ENCODE measurements around the gene SLC4A2. TPM values are rescaled to one million over a fixed set of nuclear protein-coding genes. Genes with fewer than 3 reads are reported as not detected.

SLC4A2 gene
- total RNA-seq, 2 donors from 2014 or later, result 76.7 to 169 TPM

DNA sequence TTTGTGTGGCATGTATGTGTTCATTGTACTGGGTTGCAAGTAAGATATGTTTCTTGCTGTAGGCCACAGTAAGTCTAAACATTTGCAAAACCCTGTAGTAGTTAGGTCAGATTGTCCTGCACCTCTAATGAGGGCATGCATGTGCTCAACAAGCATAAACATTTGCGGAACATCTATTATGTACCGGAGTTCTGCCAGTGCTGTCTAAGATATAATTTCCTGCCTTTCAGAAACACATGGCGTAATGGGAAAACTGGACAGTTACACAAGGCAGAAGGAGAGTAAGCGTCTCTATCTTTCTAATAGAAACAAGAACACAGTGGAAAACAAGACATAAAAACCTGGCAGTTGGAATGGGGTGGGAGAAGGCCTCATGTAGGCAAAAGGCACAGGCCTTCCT, 28.4 kb upstream of the SLC4A2 start:
- Histone ChIP-seq H3K27ac (no peak overlapping the region), H3K27me3 (no peaks in the 10 kb centered on the region), H3K9me3 (no peaks in the 10 kb centered on the region), H3K4me1 (no peaks in the 10 kb centered on the region), H3K9ac (ENCODE audit: low read depth in 2 of 2, low read length in 2 of 2) (no peak overlapping the region), H3K4me3 (no peak overlapping the region), H3K36me3 (no peaks in the 10 kb centered on the region)
- DNase-seq, result no peak
- TF ChIP-seq, protein P1, sequence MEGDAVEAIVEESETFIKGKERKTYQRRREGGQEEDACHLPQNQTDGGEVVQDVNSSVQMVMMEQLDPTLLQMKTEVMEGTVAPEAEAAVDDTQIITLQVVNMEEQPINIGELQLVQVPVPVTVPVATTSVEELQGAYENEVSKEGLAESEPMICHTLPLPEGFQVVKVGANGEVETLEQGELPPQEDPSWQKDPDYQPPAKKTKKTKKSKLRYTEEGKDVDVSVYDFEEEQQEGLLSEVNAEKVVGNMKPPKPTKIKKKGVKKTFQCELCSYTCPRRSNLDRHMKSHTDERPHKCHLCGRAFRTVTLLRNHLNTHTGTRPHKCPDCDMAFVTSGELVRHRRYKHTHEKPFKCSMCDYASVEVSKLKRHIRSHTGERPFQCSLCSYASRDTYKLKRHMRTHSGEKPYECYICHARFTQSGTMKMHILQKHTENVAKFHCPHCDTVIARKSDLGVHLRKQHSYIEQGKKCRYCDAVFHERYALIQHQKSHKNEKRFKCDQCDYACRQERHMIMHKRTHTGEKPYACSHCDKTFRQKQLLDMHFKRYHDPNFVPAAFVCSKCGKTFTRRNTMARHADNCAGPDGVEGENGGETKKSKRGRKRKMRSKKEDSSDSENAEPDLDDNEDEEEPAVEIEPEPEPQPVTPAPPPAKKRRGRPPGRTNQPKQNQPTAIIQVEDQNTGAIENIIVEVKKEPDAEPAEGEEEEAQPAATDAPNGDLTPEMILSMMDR (IDR thresholded peaks at IDR 0.05), result no peak
- intact Hi-C loops (cut with DNase I), result loop anchor here (5.0 kb wide), 1 partner anchor 81 kb away; no protein-coding TSS in a partner anchor

DNA sequence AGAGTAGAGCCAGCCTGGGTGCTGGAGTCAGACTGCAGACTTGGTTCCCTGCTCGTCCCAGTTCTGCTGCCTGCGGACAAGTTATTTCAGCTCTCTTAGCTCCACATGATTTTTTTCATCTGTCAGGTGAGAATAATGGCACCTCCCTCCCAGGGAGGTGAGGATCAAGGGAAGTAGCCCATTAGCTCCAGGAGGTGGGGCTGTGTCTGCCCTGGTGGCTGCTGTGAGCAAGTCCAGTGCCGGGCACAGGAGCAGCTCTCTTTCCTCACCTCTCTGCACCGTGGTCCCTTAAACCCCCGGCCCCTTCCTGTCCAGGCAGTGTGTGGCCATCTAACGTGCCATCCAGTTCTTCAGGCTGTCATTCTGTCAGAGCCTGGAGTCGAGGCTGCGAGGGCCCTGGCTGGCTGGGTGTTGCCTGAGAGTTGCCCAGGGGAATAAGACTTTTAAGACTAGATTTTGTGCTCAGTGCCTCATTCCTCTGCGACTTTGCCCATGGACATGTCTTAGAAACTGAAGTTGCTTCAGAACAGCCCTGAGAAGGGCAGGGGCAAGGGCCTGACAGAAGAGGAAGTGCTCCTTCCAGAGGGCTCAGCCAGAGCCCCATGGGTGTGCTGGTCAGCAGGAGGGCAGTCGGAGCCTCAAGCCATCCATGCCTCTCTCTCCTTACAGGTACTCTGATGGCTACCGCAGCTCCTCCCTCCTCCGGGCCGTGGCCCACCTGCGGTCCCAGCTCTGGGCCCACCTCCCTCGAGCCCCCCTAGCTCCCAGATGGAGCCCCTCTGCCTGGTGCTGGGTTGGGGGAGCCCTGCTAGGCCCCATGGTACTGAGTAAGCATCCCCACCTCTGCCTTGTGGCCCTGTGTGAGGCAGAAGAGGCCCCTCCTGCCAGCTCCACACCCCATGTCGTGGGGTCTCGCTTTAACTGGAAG, 26.2 kb upstream of the SLC4A2 start:
- H3K9me3 ChIP-seq, result no peaks in the 10 kb centered on the region
- H3K4me1 ChIP-seq, result no peaks in the 10 kb centered on the region
- TF ChIP-seq, protein P1 (IDR thresholded peaks at IDR 0.05), result no peak
- intact Hi-C loops (cut with DNase I), result loop anchor here (5.0 kb wide), 1 partner anchor 79 kb away; no protein-coding TSS in a partner anchor
- no peak overlapping the region for H3K27ac ChIP-seq
- H3K27me3 ChIP-seq, result no peaks in the 10 kb centered on the region
- no peak overlapping the region for H3K4me3 ChIP-seq
- H3K9ac ChIP-seq (ENCODE audit: low read depth in 2 of 2, low read length in 2 of 2), result no peak overlapping the region
- H3K36me3 ChIP-seq, result no peaks in the 10 kb centered on the region
- DNase-seq, result no peak

DNA sequence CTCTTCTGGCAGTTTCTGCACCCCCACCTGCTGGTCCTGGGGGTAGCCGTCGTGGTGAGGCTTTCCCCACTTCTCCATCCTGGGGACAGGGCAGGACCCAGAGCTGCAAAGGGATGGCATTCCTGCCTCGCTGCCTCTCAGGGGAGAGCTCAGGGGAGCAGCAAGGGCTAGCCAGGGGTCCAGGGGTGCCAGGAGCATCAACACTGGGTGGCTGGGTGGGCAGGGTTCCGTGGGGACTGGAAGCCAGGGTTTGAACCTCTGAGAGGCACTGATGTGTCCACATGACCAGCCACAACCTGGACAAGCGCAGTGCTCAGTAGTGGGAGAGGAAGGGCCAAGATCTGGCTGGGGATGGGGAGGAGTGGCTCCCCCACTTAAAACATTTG, 25.5 kb upstream of the SLC4A2 start:
- Histone ChIP-seq H3K27me3 (no peaks in the 10 kb centered on the region), H3K4me3 (no peak overlapping the region), H3K9me3 (no peaks in the 10 kb centered on the region), H3K36me3 (no peaks in the 10 kb centered on the region), H3K27ac (no peak overlapping the region), H3K9ac (ENCODE audit: low read depth in 2 of 2, low read length in 2 of 2) (no peak overlapping the region), H3K4me1 (no peaks in the 10 kb centered on the region)
- no peak for DNase-seq
- TF ChIP-seq, protein P1 (IDR thresholded peaks at IDR 0.05), result no peak
- intact Hi-C loops (cut with DNase I), result loop anchor here (5.0 kb wide), 1 partner anchor 78 kb away; no protein-coding TSS in a partner anchor

DNA sequence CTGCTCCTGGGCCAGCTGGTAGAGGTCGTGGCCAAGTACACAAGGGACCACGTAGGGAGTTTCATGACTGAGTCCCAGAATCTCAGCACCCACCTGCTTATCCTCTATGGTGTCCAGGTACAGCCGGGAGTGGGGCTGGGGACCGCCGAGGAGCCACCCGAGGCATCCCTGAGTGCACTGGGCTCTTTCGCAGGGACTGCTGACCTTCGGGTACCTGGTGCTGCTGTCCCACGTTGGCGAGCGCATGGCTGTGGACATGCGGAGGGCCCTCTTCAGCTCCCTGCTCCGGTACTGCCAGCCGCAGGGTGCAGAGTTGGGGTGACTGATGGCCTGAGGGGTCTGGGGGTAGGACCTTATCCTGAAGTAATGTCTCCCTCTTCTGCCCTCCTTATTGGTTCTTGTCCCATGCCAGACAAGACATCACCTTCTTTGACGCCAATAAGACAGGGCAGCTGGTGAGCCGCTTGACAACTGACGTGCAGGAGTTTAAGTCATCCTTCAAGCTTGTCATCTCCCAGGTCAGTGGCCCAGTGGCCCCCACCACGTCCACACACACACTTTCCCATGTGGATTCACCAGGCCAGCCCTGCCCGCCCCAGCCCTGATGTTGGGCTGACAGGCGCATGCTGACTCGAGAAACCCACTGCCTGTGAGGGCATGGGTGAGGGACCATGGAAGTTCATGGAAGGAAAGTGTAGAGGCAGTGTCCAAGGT, 24.9 kb upstream of the SLC4A2 start:
- H3K27me3 ChIP-seq, result no peaks in the 10 kb centered on the region
- intact Hi-C loops (cut with DNase I), result loop anchor here (5.0 kb wide), 1 partner anchor 78 kb away; no protein-coding TSS in a partner anchor
- no peak overlapping the region for H3K4me3 ChIP-seq
- no peak for DNase-seq
- TF ChIP-seq, protein P1 (IDR thresholded peaks at IDR 0.05), result no peak
- no peak overlapping the region for H3K9ac ChIP-seq (ENCODE audit: low read depth in 2 of 2, low read length in 2 of 2)
- H3K27ac ChIP-seq, result no peak overlapping the region
- no peaks in the 10 kb centered on the region for H3K4me1 ChIP-seq
- H3K9me3 ChIP-seq, result no peaks in the 10 kb centered on the region
- no peaks in the 10 kb centered on the region for H3K36me3 ChIP-seq

DNA sequence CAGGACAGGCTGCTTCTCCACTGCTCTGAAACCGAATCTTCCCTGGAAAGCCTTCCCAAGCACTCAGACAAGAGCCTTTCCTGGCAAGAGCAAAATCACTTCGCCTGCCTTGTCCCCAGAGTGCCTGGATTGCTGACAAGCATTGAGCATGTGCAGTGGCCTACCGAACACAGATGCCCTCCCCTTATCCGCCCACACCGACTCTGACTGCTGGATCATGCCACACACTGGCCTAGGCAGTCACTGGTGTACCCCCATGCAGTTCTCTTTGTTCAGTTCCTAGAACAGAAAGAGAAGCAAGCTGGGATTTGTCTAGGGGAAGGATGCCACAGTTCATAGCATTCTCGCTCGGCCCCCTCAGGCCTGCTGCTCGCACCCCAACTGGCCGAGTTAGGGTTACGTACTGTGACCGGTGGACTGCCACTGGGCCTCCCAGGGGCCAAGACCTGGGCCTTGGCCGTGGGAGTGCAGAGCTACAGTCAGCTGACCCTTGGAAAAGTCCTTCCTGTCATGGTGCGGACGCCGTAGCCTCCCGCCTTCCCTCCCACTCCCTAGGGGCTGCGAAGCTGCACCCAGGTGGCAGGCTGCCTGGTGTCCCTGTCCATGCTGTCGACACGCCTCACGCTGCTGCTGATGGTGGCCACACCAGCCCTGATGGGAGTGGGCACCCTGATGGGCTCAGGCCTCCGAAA, 24.2 kb upstream of the SLC4A2 start:
- DNase-seq, result no peak
- intact Hi-C loops (cut with DNase I), result no loop called here
- no peaks in the 10 kb centered on the region for H3K36me3 ChIP-seq

More for the DNA sequence above, 24.2 kb upstream of the SLC4A2 start:
- H3K9me3 ChIP-seq, result no peaks in the 10 kb centered on the region
- H3K27ac ChIP-seq, result no peak overlapping the region
- H3K9ac ChIP-seq (ENCODE audit: low read depth in 2 of 2, low read length in 2 of 2), result no peak overlapping the region
- no peaks in the 10 kb centered on the region for H3K4me1 ChIP-seq
- TF ChIP-seq, protein P1 (IDR thresholded peaks at IDR 0.05), result no peak
- no peak overlapping the region for H3K4me3 ChIP-seq
- H3K27me3 ChIP-seq, result no peaks in the 10 kb centered on the region
